Vagina (tissue), 2 donors: ENCODE measurements around the gene SLC29A1. TPM values are rescaled to one million over a fixed set of nuclear protein-coding genes. Genes with fewer than 3 reads are reported as not detected.

ENCODE experiments used
- DNase-seq, 2 donors: peaks; one replicate each; pipeline ENCODE4 v3.0.0-alpha.2; 2017; ENCODE audit errors: extremely low spot score in 2 of 2
- H3K27ac ChIP-seq: fragments of 200-600 bp; sonication (generic); one replicate; pipeline ENCODE4 v1.5.1; 2019
- H3K27me3 ChIP-seq: fragments of 200-600 bp; sonication (generic); one replicate; pipeline ENCODE4 v1.5.1; 2019
- H3K36me3 ChIP-seq, 2 donors: fragments of 200-600 bp; sonication (generic); one replicate each; pipeline ENCODE4 v1.5.1; 2017 to 2019
- H3K4me1 ChIP-seq: fragments of 200-600 bp; sonication (generic); one replicate; pipeline ENCODE4 v1.5.1; 2019
- H3K4me3 ChIP-seq, 2 donors: fragments of 200-600 bp; sonication (generic); 1 replicate in 1 of 2; 2 replicates in 1 of 2; pipeline ENCODE4 v1.5.1; 2016 to 2019
- H3K9me3 ChIP-seq: fragments of 200-600 bp; sonication (generic); one replicate; pipeline ENCODE4 v1.5.1; 2019
- CTCF ChIP-seq, 3 experiments: fragments of 450-650 bp in 2 of 3; fragments of 200-600 bp in 1 of 3; sonication (generic) in 1 of 3; IDR thresholded peaks; one replicate each; pipeline ENCODE4 v1.5.1; 2017 to 2019; ENCODE audit warnings: antibody characterized with exemption in 3 of 3, mild to moderate bottlenecking in 2 of 3, moderate library complexity in 2 of 3
- POLR2A ChIP-seq, 2 donors: fragments of 450-650 bp; IDR thresholded peaks; one replicate each; pipeline ENCODE4 v1.6.1; 2017; ENCODE audit warnings: antibody characterized with exemption in 2 of 2, mild to moderate bottlenecking in 2 of 2, moderate library complexity in 2 of 2
- POLR2AphosphoS5 ChIP-seq, 2 donors: sonication (generic); formaldehyde crosslinking; IDR thresholded peaks; one replicate each; pipeline ENCODE4 v1.9.0; 2017; ENCODE audit warnings: antibody characterized with exemption in 2 of 2, mild to moderate bottlenecking in 2 of 2, low read depth in 1 of 2; ENCODE audit not compliant: insufficient read depth in 1 of 2
- intact Hi-C: fragments of 100-400 bp; cut with DNase I; formaldehyde crosslinking; loops from one replicate; pipeline ENCODE4 v1.15.1; 2023
- total RNA-seq: library from RNA; depleted of rRNA; stranded (reverse); fragments of >200 nt; gene quantifications from one replicate; pipeline ENCODE4 v1.2.3, GENCODE V29; 2016

The SLC29A1 gene
- total RNA-seq, 1 donor from 2014 or later: 51.1 TPM

GRCh38 chr6:44233567-44234100 is 10.2 kb downstream of the SLC29A1 start:
- Histone ChIP-seq H3K27ac (peak overlapping the region; percentile 99), H3K9me3 (no peaks in the 10 kb centered on the region), H3K4me3 (no peak overlapping the region), H3K27me3 (no peaks in the 10 kb centered on the region), H3K36me3 (peaks cover 0 to 8% of the 10 kb centered on the region in 2 donors), H3K4me1 (peaks cover 40% of the 10 kb centered on the region)
- intact Hi-C loops: loop anchor here (5.0 kb wide), 1 partner anchor 61 kb away; no protein-coding TSS in a partner anchor
- no peak for TF ChIP-seq CTCF (IDR thresholded peaks at IDR 0.05)
- no peak for TF ChIP-seq POLR2A (IDR thresholded peaks at IDR 0.05)
- TF ChIP-seq POLR2AphosphoS5 (IDR thresholded peaks at IDR 0.05; ENCODE audit: insufficient read depth in 1 of 2, low read depth in 1 of 2): no peak
- DNase-seq: no peak

GRCh38 chr6:44234101-44235025 is 11.0 kb downstream of the SLC29A1 start:
- DNase-seq: no peak
- intact Hi-C loops: loop anchor here (5.0 kb wide), 1 partner anchor 62 kb away; no protein-coding TSS in a partner anchor
- peaks cover 40% of the 10 kb centered on the region for H3K4me1 ChIP-seq
- H3K27me3 ChIP-seq: no peaks in the 10 kb centered on the region
- peak; percentile 40 to 72 for TF ChIP-seq POLR2AphosphoS5 (IDR thresholded peaks at IDR 0.05; ENCODE audit: insufficient read depth in 1 of 2, low read depth in 1 of 2)
- peak; percentile 21 to 57 (median 57) for TF ChIP-seq CTCF (IDR thresholded peaks at IDR 0.05)
- TF ChIP-seq POLR2A (IDR thresholded peaks at IDR 0.05): no peak
- H3K9me3 ChIP-seq: no peaks in the 10 kb centered on the region
- peak overlapping the region; percentile 99 for H3K27ac ChIP-seq
- H3K36me3 ChIP-seq: peaks cover 0 to 8% of the 10 kb centered on the region in 2 donors
- no peak overlapping the region for H3K4me3 ChIP-seq

GRCh38 chr6:44235269-44235668 is 11.9 kb downstream of the SLC29A1 start:
- H3K4me1 ChIP-seq: peaks cover 40% of the 10 kb centered on the region
- TF ChIP-seq POLR2AphosphoS5 (IDR thresholded peaks at IDR 0.05; ENCODE audit: insufficient read depth in 1 of 2, low read depth in 1 of 2) (no peak), CTCF (IDR thresholded peaks at IDR 0.05) (no peak), POLR2A (IDR thresholded peaks at IDR 0.05) (no peak)
- no peaks in the 10 kb centered on the region for H3K27me3 ChIP-seq
- peak overlapping the region; percentile 99 for H3K27ac ChIP-seq
- no peaks in the 10 kb centered on the region for H3K9me3 ChIP-seq
- no peak overlapping the region for H3K4me3 ChIP-seq
- intact Hi-C loops: no loop called here
- DNase-seq: no peak
- H3K36me3 ChIP-seq: peaks cover 0 to 8% of the 10 kb centered on the region in 2 donors

GRCh38 chr6:44235891-44236516 is 12.6 kb downstream of the SLC29A1 start:
- H3K4me3 ChIP-seq: no peak overlapping the region
- intact Hi-C loops: no loop called here
- peaks cover 0 to 8% of the 10 kb centered on the region in 2 donors for H3K36me3 ChIP-seq
- TF ChIP-seq CTCF (IDR thresholded peaks at IDR 0.05): no peak
- no peak for TF ChIP-seq POLR2A (IDR thresholded peaks at IDR 0.05)
- no peak for TF ChIP-seq POLR2AphosphoS5 (IDR thresholded peaks at IDR 0.05; ENCODE audit: insufficient read depth in 1 of 2, low read depth in 1 of 2)
- H3K9me3 ChIP-seq: no peaks in the 10 kb centered on the region
- no peak for DNase-seq
- H3K27me3 ChIP-seq: no peaks in the 10 kb centered on the region
- peaks cover 40% of the 10 kb centered on the region for H3K4me1 ChIP-seq
- H3K27ac ChIP-seq: peak overlapping the region; percentile 99
